SK-N-SH treated with all-trans-retinoic acid at 6 μM for 48 hours (cell line): ENCODE measurements around the gene RNF111.

ENCODE experiments used
- CSDC2 ChIP-seq: fragments of 250-450 bp; sonication (Bioruptor Pico); IDR thresholded peaks from 2 replicates; pipeline ENCODE4 v1.5.0; 2020; ENCODE audit warnings: mild to moderate bottlenecking, moderate library complexity
- TF ChIP-seq, protein P1 (sequence below): fragments of 250-450 bp; sonication (Bioruptor Pico); IDR thresholded peaks from 2 replicates; pipeline ENCODE4 v1.5.1; 2020; ENCODE audit warnings: low read depth, mild to moderate bottlenecking, moderate library complexity

DNA sequence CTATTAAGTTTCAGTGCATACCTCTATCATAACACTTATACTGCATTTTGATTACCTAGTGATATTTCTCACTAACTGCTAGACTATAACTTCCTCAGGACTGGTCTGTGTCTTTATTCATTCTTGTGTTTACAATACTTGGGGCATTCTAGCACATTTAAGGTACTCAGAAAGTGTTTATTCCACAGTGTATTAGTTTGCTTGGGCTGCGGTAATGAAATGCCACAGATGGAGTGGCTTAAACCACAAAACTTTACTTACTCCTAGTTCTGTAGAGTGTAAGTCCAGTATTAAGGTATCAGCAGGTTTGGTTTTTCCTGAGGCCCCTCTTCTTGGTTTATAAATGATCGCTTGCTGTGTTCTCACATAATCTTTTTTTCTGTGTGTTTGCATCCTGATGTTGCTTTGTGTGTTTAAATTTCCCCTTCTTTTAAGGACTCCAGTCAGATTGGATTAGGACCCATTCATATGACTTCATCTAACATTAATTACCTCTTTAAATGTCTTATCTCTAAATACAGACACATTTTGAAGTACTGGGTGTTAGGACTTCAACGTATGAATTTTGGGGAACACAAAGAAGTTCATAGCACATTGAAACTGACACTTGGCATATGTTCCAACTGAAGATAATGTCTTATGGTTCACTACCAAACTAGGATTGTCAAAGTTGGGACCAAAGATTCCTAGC, 23.9 kb downstream of the RNF111 start:
- no peak for TF ChIP-seq CSDC2 (CRISPR knock-in tag)
- TF ChIP-seq, protein P1, sequence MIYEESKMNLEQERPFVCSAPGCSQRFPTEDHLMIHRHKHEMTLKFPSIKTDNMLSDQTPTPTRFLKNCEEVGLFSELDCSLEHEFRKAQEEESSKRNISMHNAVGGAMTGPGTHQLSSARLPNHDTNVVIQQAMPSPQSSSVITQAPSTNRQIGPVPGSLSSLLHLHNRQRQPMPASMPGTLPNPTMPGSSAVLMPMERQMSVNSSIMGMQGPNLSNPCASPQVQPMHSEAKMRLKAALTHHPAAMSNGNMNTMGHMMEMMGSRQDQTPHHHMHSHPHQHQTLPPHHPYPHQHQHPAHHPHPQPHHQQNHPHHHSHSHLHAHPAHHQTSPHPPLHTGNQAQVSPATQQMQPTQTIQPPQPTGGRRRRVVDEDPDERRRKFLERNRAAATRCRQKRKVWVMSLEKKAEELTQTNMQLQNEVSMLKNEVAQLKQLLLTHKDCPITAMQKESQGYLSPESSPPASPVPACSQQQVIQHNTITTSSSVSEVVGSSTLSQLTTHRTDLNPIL (CRISPR knock-in tag) = no peak
